GM12872 (cell line): ENCODE results near the gene UTP11.
A peak's percentile ranks its signal among the peaks of the same experiment; 100 is the strongest.

Experiments
- TF ChIP-seq, protein P1 (sequence below): IDR thresholded peaks from 3 replicates; pipeline ENCODE4 v1.5.1; 2011; ENCODE audit warnings: low read depth, mild to moderate bottlenecking, low read length, moderate library complexity; ENCODE audit not compliant: insufficient read depth

UTP11 gene

DNA sequence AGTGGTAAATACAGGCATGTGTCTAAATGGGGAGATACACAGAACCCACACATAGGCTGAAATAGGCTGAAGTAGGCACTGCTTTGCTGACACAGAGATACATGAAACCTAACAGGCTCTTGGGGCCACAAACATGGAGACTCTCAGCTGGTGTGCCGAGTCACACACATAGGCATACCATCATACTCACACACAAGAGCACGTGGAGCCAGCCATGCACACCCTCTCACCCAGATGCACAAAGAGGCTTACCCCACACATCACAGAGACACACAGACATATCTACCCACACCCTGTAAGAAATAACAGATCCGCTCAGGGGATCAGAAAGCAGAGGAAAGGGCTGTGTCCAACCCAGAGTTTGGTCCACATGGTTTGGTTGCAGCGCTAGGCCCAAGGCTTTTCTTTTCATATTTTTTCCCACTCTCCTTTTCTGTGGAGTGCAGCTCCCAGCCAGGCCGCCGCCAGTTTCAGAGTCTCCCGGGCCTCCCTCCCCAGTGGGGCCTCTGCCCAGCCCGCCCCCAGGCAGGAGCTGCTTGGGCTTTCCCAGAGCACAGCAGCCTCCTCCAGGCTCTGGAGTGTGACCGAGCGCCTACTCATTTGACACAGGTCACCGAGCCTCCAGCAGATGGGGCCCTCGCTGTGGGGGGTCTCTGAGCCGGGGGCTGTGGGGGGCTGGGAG lies 38.0 kb downstream of the UTP11 start:
- TF ChIP-seq, protein P1, sequence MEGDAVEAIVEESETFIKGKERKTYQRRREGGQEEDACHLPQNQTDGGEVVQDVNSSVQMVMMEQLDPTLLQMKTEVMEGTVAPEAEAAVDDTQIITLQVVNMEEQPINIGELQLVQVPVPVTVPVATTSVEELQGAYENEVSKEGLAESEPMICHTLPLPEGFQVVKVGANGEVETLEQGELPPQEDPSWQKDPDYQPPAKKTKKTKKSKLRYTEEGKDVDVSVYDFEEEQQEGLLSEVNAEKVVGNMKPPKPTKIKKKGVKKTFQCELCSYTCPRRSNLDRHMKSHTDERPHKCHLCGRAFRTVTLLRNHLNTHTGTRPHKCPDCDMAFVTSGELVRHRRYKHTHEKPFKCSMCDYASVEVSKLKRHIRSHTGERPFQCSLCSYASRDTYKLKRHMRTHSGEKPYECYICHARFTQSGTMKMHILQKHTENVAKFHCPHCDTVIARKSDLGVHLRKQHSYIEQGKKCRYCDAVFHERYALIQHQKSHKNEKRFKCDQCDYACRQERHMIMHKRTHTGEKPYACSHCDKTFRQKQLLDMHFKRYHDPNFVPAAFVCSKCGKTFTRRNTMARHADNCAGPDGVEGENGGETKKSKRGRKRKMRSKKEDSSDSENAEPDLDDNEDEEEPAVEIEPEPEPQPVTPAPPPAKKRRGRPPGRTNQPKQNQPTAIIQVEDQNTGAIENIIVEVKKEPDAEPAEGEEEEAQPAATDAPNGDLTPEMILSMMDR, result no peak

DNA sequence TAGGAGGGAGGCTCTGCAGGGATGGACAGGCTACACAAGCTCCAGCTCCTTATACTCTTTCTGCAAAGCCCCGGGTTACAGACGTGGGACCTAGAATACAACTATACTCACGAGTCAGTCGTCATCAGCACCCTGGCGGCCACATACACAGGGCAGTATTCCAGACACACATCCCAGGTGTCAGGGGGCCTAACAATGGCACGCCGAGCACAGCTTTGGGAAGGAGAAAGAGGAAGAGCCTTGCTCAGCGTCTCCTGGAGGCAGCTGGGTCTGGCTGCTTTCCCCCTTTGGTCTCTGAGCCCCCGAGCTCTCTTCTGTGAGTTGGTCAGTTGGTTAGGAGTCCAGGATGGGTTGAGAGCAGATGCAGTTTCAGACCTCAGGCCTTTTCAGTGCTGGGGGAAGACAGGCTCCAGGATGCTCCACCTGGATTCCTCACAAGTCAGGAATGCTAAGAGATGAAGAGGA lies 38.6 kb downstream of the UTP11 start:
- TF ChIP-seq, protein P1, result 0 out of 3 replicates have a peak, but pooled peaks have one; percentile 18

DNA sequence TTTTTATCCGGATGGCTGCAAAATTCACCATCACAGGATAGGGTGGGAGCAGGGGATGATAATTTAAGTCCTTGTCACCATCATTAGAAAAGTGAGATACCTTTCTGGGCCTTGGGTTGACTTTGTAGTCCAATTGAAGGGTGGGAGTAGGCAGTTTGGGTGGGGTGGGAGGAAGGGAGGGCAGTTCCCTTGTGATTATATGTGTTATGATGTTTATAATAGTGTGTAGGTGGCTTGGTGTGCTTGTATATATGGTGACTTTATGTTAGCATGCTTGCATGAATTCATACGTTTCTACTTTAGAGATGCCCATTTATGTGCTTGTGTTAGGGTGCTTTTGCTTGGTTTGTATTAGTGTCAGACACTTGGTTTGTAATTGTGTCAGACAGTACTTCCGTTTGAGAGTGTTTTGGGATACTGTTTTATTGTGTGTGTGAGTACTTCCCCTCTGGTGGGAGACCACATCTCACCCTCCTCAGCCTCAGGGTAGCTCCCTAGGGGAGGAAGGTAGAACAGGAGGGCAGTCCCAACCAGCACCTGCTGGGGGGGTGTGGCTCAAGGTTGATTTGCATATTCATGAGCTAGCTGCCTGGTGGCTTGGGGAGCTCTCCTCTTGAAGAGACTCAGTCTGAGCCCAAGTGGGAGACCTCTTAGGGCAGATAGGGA lies 40.3 kb downstream of the UTP11 start:
- TF ChIP-seq, protein P1, result no peak

DNA sequence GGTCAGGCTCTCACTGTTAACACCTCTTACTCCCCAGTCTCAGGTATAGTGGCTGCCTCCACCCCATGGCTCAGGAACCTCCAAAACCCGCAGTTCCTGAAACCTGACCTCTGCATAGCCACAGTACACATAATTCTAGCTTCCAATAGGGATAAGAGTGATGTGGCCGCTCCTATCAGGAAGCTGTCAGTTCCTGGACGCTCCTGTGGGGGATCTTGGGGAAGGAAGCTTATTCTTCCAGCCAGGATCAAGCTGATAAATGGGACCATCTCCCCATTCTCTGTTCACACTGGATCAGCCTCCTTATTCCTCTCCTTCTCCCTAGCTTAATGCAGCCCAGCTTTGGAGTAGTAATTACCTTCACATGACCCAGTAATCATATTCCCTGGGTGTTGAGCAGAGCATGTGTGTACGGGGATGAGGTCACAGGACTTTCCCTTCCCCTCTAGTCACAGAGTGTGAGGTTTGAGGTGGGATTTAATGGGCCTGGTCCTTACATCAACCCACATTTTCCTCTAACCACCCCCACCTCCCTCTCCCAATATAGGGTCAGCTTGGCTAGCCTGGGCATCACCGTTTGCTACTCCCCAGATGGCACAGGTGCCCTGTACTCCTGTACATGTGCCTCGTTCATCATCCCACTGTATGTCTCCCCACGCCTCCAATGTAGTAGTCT lies 41.0 kb downstream of the UTP11 start:
- TF ChIP-seq, protein P1, result no peak

DNA sequence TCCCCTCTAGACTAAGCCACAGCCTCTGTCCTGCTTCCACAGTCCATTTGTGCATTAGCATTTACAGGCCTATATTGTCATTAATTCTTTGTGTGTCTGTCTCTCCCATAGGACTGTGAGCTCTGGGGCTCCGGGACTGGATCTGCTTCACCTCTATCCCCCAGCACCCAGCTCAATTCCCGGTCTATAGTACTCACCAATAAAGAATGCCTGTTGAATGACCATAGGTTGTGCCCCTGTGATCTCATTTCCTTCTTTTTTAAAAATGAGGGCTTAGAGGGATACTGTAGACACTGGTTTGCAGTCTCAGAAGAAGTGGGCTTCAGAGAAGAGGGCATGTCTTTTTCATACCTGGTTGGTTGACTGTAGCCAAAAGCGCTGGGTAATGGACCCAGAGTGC lies 42.9 kb downstream of the UTP11 start:
- TF ChIP-seq, protein P1, result no peak

DNA sequence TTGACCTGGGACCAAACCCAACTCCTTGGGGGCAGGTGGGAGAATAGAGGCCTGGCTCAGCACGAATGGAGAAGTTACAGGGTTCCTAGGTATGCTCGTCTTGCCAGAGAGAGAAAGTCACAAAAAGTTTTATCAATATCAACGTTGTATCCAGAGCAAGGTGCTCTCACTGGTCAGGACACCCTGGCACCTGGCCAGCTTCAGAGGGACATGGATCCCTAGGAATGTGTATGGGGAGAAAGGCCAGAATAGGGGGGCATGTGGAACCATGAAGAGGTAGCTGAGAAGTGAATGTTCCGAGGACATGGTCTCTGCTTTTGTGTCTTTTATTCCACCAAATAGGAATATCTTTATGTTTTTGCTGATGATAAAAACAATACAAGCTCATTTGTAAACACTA lies 43.4 kb downstream of the UTP11 start:
- TF ChIP-seq, protein P1, result no peak

DNA sequence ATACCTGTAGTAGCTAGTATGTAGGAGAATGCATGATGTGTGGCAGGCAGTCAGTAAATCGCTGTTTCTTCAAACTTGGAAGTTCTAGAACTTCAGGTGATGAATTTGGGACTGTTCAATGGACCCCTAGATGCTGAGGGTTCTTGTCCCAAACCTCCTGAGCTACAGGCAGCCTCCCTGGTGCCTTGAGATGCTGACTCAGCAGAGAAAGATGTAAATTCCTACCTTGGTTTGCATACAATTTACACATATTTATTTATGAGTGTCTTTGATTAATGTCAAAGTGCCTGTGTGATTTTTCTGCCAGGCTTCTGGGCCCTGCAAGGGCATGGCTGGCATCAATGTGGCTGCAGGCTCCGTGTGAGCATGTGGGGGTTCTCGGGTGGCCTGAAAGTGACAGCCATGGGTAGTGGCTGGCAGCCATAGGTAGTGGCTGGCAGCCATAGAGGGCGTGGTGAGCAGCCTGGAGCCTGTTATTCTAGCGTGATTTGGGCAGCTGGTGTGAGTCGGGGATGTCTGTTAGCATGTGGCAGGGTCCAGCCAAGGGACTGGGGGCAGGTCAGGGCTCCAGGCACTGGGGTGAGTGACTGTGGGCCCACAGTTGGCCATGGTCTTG lies 47.2 kb downstream of the UTP11 start:
- TF ChIP-seq, protein P1, result no peak
